A375 (cell line): ENCODE results near the gene APEH. TPM values are rescaled to one million over a fixed set of nuclear protein-coding genes. Genes with fewer than 3 reads are reported as not detected.

Source experiments
- small RNA-seq: library from RNA; depleted of rRNA; stranded (forward); fragments of <200 nt; gene quantifications from one replicate; pipeline ENCODE3, GENCODE V24; 2014
- total RNA-seq: library from RNA; depleted of rRNA; stranded (reverse); fragments of >200 nt; shearing (Covaris generic); gene quantifications from 2 replicates; pipeline ENCODE4 v1.2.3, GENCODE V29; 2014; rRNA removed

Gene APEH
- total RNA-seq, result 118 and 124 TPM in 2 replicates

GRCh38 chr3:49673715-49674496, at the start of gene APEH:
Gene APEH (plus strand): TSS chr3:49674351. CDS start chr3:49674402, 51 bp downstream.

GRCh38 chr3:49689046-49689907, 15.1 kb downstream of the APEH start, which contains the start of the genes MST1 and RNF123:
Gene MST1 (minus strand): TSS chr3:49689474. CDS start chr3:49688691, 783 bp downstream.
Gene RNF123 (plus strand): TSS chr3:49689557. CDS start chr3:49691166, 1,609 bp downstream.

GRCh38 chr3:49719214-49719884, 45.2 kb downstream of the APEH start, which contains the start of gene AMIGO3:
Gene AMIGO3 (minus strand): TSS chr3:49719684. CDS start chr3:49719465, 219 bp downstream.

GRCh38 chr3:49723628-49724551, 49.7 kb downstream of the APEH start, which contains the start of gene GMPPB:
Gene GMPPB (minus strand): TSS chr3:49723951. CDS start chr3:49723726, 225 bp downstream.

Small RNAs within 50 kb of the gene (small RNA-seq; reads per million reads assigned to genes)
- gene AMIGO3, result not detected

Other genes starting within 250 kb of the APEH start
- gene NICN1, start 245.0 kb upstream of the APEH start, total RNA-seq, result 4.3 and 4.9 TPM in 2 replicates
- gene DAG1, start 204.1 kb upstream of the APEH start, total RNA-seq, result 112 and 115 TPM in 2 replicates
- 0.57 and 1.3 TPM in 2 replicates for gene BSN, start 119.9 kb upstream of the APEH start, total RNA-seq
- 7.4 and 8.0 TPM in 2 replicates for gene MST1, start 15.1 kb downstream of the APEH start, total RNA-seq
- 31.3 and 47.1 TPM in 2 replicates for gene RNF123, start 15.2 kb downstream of the APEH start, total RNA-seq
- gene AMIGO3, start 45.3 kb downstream of the APEH start, total RNA-seq, result 4.3 and 4.4 TPM in 2 replicates
- 33.8 and 36.5 TPM in 2 replicates for gene GMPPB, start 49.6 kb downstream of the APEH start, total RNA-seq
- 32.7 and 36.0 TPM in 2 replicates for gene IP6K1, start 112.2 kb downstream of the APEH start, total RNA-seq
- 0.11 and 0.26 TPM in 2 replicates for gene CDHR4, start 125.5 kb downstream of the APEH start, total RNA-seq
- gene INKA1, start 128.9 kb downstream of the APEH start, total RNA-seq, result 0.68 and 1.7 TPM in 2 replicates
- 8.3 and 8.9 TPM in 2 replicates for gene UBA7, start 139.6 kb downstream of the APEH start, total RNA-seq
- 11.6 and 16.4 TPM in 2 replicates for gene TRAIP, start 182.2 kb downstream of the APEH start, total RNA-seq
- gene CAMKV, start 195.6 kb downstream of the APEH start, total RNA-seq, result not detected in 2 replicates
- 1.3 and 1.4 TPM in 2 replicates for gene MST1R, start 229.5 kb downstream of the APEH start, total RNA-seq